Fibroblast of skin of left quadriceps (primary cell): ENCODE measurements around the gene XKR7.

Experiments used
- DNase-seq, 2 experiments: peaks; one replicate each; pipeline ENCODE4 v3.0.0-alpha.2; 2013; ENCODE audit warnings: low read depth in 2 of 2

Gene XKR7

DNA sequence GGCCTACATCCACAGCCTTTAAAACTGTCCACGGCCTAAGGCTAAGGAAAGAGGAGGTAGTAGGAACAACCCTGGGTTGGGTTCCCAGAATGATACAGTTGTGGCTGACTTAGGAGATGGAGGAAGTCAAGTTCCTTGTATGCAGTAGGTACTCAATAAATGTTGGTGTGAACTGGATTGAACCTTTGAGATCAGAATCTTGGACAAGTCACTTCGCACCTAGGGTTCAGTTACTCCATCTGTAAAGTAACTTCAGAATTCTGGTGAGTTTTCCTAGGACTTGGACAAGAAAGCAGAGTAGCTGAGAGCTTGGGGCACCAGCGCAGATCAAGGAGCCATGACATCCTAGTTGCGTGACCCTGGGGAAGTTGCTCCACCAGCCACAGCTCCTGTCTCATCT lies 9.1 kb downstream of the XKR7 start:
- DNase-seq: no peak

DNA sequence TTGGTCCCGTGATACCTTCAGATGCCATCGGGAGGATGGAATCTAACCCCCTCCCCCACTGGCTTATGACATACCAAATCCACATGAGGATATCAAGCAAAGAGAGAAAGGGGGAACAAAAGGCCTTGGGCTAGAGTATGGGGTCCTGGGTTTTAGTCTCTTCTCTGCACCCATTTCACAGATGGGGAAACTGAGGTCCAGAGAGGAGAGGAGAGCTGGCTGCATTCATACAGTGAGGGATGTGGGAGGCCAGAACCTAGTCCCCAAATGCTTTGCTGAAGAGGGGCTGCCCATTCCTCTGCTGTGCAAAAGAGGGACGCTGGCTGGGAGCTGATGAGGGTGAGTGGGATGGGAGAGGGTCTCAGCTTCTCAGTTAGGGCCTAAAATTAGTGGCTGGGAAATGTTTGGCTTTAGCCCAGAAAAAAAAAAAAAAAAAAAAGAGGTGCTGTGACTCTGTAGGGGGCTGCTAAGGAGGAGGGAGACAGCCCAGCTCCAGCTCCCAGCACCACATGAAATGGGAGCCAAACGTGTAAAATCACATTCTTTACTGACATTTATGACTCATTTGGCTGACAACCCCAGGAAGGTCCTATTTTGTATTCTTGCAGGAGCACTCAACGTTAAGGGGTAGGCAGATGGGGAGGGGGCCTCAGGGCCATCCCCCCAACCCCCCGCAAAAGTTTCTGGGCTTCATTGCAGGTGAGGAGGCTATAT lies 11.9 kb downstream of the XKR7 start:
- no peak for DNase-seq

DNA sequence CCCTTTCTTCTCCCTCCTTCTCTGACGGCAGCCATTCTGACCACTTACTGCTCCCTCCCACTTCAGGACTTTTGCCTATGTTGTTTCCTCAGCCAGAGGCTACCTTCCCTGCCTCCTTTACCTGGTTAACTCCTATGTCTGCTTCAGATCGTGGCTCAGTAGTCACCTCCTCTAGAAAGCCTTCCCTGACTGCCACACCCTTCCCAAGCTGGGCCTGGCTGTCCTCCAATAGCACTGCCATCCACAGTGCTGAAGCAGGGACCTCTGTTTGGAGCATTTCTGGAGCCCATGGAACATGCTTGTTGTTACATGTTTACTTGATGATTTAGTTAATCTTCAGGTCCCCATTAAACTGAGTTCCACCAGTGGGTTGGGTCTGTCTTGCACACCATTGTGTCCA lies 13.8 kb downstream of the XKR7 start:
- no peak for DNase-seq

DNA sequence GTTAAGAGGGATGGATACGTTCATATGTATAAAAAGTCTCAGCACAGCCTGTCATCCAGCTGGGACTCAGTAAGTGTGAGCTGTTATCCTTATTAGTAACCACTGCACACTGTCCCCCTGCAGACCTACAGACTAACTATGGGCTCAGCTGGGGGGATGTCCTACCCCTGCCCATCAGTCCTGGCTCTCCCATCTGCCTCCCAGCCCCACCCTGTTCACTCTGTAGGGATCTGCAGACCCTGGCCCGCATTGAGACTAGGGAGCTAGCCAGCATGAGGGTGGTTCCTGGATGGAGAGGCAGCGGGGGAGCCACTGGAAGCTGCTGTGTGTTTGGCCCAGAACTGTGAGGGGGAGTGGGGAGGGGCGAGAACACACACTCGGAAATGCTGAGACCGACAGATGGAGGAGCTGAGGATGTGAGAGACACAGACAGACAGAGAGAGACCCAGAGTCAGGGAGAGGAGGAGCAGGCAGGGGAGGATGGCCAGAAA lies 17.1 kb downstream of the XKR7 start:
- no peak for DNase-seq

DNA sequence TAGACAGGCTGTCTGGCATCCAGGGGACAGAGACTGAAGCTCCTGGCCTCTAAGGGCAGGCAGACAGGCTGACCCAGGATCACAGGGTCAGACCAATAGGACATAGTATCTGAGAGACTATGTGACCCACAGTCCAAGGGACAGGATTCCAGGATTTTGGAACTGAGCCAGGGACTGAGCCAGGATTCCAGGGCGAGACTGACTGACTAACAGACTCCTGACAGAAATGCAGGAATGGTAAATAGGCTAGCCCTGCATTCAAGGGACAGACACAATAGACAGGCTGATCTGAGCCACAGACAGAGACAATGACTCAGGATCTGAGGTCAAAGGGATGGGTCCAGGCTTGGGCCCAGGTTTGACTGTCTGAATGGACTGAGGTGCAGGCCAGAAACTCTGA lies 19.8 kb downstream of the XKR7 start:
- DNase-seq: no peak

DNA sequence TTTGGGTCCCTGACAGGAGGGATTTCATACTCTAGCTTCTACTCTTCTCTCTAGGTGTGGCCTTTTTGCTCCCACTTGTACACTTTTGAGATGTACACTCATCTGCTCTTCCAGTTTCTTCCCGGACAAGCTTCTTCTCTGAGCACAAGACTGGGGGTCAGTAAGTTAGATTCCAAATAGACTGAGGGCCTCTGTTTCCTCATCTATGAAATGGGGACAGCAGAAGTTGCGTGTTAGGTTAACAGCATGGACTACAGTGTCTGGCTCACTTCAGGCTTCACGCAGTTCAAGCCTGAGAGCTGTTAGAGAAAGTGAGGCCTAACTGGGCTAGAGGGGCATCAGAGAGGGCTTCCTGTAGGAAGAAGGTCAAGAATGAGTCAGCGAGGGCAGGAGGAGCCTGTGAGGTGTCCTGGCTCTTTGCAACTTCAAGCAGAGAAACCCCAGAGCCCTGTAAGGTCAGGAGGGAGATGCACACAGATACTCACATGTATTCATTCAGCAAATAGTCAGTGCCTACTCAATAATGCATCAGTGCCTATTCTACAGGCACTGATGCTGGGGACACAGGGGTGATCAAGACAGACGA lies 20.6 kb downstream of the XKR7 start:
- no peak for DNase-seq

DNA sequence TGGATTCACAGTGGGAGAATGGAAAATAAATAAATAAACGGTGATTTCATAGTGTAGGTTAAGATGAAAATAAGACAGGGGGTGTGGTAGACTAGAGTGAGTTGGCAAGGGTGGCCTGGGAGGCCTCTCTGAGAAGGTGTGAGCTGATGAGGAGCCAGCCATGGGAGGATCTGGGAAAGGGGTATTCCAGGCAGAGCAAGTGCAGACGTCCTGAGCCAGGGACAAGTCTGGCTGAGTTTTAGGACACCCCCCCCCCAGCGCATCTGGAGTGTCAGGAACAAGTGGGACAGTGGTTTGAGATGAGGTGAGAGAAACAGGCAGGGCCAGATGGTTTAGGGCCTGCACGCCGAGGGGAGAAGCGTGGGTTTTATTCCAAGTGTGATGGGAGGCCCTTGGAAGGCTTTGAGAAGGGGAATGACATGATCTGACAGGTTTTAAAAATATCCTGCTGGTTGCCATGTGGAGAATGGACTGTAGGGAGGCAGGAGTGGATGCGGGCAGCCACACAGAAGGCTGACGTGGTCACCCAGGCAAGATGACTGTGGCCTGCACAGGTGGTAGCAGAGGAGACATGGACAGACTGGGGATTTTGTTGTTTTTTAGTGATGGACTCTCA lies 21.2 kb downstream of the XKR7 start:
- DNase-seq: no peak

DNA sequence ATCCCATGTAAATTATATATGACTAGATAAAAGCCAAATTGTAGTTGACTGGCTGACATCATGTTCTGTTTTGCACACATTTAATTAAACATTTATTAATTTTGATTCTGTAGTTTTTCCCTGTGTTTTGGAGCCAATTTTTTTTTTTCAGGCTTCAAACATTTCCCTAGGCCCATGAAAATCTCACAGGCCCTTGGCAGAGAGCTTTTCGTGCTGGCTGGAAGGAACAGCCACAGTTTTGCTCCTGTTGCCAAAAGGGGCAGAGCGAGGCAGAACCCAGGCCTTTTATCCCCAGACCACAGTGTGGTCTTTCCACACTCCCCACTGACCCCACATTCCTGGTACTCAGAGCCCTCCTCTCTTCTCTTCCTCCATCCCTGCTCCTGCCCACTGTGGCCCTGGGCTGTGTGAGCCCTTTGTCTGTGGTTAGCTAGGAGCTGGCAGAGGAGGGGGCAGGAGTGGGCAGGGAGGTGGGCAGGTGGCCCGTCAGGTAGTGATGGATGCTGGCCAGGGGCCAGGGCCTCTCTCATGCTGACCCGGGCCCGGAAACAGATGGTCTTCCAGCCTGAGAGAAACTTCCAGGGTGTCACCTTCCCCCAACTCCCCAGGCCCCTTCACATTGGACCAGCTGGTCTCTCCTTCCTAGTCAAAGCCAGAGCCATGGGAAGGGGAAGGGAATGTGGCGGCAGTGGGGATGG lies 22.8 kb downstream of the XKR7 start:
- DNase-seq: no peak

DNA sequence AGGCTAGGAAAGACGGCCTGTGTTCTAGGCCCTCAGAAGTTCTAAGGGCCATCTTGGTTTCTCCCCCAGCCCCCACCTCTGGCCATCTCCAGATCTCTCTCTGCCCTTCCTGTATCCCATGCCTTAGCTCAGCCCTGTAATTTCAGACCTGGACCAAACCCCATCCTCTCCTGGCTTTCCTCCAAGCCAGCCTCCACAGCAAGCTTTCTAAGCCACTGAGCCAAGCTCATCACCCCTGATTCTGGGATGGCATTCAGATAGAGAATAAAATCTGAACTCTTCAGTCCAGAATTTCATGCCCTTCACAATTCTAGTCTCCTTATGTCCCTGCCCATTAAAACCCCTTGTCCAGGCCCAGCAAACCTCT lies 23.4 kb downstream of the XKR7 start:
- DNase-seq: no peak

DNA sequence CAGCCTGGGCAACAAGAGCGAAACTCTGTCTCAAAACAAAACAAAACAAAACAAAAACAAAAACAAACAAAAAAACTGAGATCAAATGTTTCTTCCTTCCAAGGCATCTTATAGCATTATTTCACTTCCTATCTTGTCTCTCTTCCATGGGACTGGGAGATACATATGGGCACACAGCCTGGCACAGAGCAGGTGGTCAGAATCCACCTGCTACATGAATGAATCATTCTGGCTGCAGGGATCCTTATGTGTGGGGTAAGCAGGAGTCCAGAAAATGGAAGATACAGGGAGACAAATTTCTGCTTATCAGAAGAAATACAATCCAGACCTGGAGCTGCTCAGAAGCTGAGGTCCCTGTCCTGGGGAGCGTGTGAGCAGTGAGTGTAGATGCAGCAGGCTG lies 24.1 kb downstream of the XKR7 start:
- no peak for DNase-seq

DNA sequence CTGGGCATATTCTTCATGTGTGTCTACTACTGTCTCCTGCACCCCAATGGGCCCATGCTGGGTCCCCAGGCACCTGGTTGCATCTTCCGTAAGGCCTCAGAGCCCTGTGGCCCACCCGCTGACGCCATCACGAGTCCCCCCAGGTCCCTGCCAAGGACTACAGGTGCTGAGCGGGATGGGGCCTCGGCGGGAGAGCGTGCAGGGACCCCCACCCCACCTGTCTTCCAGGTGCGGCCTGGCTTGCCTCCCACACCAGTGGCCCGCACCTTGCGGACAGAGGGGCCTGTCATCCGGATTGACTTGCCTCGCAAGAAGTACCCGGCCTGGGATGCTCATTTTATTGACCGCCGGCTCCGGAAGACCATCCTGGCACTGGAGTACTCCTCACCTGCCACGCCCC lies 29.0 kb downstream of the XKR7 start:
- no peak for DNase-seq

DNA sequence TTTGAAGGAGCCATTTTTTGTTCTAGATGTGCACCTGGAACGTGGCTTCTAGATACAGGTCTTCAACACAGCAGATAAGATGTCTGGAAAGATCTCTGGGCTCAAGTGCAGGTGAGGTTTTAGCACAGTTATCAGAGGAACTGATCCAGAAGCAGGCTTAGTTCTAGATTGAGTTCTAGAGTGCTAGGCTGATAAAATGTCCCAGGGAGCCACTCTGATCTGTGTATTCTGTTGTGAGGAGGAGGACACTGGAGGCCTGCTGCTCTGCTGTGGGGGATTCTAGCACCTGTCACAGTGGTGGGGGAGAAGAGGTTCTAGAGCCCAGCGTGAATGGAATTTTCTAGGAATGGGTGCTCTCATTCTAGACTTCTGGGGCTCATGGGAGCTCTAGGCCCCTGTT lies 30.3 kb downstream of the XKR7 start:
- no peak for DNase-seq

DNA sequence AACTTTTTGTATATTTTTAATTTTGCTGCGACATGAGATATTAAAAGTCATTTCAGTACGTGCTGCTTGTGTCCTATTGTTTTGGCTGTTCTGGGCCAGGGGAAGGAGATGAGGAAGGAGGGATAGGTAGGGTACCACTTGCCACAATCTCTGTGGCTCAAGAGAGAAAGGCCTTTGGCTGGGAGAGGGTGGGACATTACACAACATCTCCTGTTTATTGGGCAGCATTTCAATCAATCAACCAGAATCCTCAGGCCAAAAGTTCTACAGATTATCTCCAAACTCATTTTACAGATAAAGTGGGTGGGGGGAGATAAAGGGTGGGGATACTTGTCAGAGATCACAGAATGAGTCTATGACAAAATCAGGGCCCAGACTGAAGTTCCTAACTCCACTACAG lies 35.4 kb downstream of the XKR7 start:
- no peak for DNase-seq

DNA sequence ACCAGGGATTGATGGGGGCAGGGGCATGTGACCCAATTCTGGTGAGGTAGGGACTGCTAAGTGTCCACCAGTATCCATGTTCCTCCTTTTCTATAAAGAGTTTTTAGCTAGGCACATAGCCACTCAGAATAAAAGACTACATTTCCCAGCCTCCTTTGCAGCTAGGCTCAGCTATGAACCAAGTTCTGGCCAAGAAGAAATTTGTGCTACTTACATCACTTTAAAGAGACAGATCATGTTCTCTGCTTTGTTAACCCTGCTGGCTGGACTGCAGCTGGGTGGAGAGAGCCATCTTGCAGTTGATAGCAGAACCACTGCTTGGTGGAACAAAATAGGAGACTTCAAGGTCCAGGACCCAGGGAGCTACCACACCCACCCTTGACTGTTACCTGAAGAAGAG lies 37.0 kb downstream of the XKR7 start:
- DNase-seq: no peak

DNA sequence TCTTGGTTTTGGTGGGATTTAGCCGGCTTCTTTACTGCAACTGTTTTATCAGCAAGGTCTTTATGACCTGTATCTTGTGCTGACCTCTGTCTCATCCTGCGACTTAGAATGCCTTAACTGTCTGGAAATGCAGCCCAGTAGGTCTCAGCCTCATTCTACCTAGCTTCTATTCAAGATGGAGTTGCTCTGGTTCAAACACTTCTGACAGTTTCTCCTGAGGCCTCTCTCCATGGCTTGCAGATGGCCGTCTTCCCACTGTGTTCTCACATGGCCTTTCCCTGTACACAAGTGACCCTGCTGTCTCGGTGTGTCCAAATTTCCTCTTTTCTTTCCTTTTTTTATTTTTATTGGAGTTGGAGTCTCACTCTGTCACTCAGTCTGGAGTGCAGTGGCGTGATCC lies 38.1 kb downstream of the XKR7 start:
- no peak for DNase-seq

DNA sequence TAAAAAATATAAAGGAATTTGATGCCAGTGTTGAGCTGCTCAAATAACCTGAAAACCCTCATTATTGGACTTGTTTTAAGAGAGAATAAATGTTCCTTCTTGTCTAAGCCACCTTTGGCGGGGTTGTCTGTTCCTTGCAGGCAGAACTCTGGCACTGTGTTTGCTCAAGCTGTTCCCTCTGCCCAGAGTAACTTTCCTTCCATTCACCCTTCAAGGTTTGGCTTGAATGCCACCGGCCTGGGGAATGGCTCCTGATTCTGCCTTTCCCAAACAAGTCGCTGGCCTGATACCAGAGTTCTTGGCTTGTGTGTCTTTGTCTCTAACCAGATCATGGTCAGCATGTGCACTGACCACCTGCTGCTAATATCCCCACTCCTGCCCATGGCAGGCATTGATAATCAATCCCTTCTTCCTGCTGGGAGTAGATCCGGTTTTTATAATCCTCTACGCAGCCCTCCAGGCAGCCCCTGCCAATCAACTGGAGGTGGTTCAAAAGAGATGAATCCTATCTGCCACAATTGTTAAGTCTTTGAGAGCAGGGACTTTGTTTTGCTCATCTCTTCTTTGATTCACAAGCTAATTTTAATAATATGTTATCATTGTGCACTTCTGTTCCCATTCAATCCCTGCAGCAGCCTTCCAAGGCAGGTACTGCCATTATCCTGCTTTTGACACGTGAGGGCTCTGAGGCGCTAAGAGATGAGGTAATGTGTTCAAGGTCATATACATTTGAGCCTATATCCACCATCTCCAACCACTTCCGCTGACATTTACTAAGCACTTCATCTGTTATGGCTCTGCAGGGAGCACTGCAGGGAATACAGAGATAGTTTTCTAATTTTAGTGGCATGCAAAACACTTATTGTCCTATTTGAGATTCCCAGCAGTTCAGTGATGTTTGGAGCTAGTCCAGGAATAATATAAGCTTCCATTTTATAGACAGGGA lies 39.2 kb downstream of the XKR7 start:
- no peak for DNase-seq

DNA sequence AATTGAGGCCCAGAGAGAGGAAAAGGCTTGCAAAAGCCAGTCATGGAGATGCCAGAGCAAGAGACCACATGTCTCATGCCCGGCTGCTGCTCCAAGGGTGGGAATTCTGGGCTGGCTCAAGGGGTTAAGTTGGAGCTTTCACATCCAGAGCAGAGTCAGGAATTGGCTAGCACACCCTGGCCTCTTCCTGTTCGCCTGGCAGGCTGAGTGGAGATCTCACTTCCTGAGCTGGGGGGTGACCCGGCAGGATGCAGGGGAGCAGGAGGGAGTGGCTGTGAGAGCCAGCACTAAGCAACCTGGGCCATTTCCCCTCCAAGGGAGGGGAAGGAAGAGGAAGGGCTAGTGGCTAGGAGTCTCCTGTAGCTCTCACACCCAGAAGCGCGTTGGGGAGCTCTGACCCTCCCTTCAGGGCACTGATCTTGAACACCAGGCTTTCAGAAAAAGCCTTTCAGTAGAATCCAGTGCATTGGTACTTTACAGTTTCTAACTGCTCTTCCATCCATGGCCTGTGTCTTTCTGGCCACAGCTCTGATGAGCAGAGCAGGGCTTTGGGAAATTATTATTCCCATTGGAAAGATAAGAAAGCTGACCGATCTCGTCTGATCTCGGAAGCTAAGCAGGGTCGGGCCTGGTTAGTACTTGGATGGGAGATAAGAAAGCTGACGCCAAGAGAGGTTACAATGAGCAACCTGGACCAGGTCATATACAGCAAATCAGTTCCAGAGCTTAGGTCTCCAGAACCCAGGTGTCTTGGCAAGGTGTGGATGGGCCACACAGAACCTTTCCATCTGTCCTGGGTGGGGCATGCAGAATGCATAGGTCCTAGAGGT lies 40.1 kb downstream of the XKR7 start:
- DNase-seq: no peak

DNA sequence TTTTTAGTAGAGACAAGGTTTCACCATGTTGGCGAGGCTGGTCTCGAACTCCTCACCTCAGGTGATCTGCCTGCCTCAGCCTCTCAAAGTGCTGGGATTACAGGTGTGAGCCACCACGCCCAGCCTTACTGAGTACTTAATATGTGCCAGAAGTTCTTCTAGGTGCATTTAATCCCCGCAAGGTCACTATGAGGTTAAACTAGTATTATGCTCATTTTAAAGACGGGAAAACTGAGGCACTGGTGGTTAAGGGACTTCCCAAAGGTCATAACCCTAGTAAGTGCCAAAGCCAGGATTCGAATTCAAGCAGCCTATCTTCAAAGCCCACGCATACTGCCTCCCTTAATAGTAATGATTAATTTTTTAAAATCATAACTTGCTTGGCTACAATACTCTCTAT lies 41.6 kb downstream of the XKR7 start:
- no peak for DNase-seq

DNA sequence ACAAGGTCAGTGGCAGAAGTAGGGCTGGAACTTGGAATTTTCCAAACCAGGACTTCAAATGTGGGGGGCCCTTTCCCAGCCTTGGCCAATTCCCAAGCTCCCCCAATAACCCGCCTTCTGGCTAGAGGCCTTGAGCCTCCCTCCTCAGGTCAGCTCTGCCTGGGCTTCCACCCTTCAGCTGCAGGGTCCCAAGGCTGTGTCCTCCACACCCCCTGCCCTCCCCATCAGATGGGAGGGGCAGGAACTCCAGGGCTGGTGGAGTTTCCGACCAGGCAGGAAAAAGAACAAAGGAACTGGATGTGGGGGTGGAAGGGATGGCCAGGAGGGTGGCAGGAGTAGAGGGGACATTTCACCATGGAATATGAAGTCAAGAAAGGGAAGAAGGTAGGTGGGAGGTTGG lies 42.1 kb downstream of the XKR7 start, which contains the start of gene CCM2L:
Gene CCM2L, plus strand, starts transcription at position 338 of the 400 bp plus-strand sequence. Its CDS starts 17 bp downstream, at position 355.
- DNase-seq: no peak

DNA sequence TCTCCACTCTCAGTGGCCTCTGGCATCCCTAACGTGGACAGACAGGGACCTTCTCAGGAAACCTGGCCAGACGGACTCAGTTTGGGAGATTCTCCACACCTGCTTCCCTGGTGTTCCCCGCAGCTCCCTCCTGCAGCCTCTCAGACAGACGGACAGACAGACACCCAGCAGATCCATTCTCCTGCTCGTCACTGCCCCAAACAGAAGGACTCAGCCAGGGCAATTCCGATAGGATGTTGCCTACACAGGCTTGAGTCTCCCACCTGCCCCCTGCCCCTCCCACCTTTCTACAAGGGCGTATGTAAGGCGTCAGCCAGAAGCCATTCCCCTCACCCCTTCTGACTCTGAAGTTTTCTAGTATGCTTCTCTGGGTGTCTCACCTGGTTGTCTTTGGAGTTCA lies 42.7 kb downstream of the XKR7 start:
- DNase-seq: no peak
